Activated CD4-positive, CD25-positive, alpha-beta regulatory T cell treated with anti-CD3 and anti-CD28 coated beads, Interleukin-2, amount 50 U/mL, for 24 hours (primary cell): ENCODE measurements around the gene LARP1.

Source experiments
- ATAC-seq, 2 donors: fragments of 150-1000 bp; cut with Tn5 transposase; one replicate each; pipeline ENCODE4 v1.10.0; 2021; ENCODE audit warnings: mild to moderate bottlenecking in 1 of 2, moderate library complexity in 1 of 2

Gene LARP1

DNA sequence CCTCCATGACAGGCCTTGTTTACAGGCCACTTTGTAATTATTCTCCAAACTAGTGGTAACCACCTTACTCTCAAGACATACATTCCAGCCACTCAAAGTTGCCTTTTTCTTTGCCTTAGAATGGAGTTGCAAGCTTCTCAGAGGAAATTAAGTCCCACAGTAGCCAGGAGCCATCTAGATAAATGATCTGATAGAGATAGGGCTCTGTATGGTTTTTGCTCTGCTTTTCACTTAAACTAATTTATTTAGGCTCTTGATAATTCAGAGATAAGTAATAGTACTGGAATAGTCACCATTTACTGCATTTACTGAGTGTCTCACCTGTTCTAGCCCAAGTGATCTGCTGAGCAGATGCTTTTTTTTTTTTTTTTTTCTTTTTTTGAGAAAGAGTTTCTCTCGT is 7.5 kb downstream of the LARP1 start:
- no peak for ATAC-seq

DNA sequence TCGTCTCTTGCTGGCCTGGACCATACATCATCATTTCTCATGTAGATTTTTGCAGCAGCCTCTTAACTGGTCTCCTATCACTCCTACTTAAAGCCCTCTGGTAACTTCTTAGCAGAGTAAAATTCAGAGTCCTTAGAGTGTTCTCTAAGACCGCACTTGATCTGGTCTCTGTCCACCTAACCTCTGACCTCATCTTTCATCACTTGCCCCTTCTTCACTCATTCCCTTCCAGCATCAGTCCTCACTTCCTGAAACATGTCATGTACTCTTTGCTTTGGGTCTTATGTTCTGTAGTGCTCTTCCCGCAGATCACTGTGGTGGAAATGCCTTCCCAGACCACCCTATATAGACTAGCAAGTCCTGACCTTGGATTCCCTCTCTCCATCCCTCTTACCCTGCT is 9.8 kb downstream of the LARP1 start:
- ATAC-seq, result no peak

DNA sequence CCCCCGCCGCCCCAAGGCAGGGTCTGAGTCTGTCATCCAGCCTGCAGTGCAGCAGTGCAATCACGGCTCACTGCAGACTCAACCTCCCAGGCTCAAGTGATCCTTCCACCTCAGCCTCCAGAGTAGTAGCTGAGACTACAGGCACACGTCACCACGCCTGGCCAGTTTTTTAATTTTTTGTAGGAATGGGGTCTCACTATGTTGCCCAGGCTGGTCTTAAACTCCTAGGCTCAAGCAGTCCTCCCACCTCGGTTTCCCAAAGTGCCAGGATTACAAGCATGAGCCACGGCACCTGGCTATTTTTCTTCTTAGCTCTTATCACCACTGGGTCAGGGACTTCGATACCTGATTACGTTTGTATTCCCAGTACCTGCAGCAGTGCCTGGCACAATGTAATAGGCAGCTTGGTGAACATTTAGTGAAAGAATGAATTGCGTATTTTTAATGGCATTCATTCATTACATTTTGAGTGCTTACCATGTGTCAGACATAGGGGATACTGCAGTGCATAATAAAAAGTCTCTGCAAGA is 10.3 kb downstream of the LARP1 start:
- ATAC-seq, result no peak

DNA sequence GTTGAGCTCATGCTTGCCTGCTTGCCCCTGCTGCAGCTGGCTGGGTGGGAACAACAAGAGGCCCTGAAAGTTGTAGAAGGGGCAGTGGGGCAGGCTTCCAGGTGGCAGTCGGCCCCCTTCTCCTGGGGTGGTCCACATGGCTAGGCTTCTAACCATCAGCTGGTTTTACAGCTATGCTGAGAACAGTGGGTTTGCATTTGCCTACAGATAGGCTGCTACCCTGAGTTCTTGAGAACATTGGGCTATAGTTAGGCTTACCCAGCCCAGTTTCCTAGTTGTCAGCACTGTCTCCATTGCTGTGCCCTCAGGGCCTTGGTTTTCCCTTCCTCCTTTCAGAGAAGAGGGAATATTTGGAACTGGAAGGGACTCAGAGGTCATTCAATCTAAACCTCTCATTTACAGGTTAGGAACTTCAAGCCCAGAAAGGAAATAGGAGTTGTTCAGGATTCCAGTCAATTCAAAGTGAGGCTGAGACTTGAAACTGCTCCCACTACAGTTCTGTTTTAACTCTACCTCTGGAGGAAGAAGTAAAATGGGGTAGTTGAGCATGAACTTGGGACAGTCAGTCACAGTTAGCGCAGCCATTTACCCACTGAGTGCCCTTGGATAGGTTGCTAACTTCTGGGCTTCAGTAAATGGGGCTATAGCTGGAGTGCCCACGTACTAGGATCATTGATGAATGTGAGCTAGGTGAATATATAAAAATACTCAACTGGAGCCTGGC is 11.5 kb downstream of the LARP1 start:
- no peak for ATAC-seq

DNA sequence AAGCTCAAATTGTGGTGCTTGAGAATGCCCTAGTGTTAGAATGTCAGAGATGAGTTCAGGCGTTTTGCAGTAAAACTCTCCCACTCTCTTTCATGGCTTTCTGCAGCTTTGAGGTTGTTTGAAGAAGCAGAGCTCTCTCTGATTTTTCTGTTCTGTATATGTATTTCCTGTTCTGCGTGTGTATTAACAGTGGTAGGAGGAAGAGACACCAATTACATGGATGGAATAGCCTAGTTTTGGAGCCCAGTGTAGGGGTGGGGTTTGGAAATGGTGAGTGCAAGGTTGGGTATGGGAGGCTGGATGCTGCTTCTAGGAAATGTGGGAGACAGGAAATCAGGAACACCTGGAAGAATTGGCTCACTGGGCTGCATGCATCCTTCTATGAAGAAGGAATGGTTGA is 12.4 kb downstream of the LARP1 start:
- ATAC-seq, result no peak

DNA sequence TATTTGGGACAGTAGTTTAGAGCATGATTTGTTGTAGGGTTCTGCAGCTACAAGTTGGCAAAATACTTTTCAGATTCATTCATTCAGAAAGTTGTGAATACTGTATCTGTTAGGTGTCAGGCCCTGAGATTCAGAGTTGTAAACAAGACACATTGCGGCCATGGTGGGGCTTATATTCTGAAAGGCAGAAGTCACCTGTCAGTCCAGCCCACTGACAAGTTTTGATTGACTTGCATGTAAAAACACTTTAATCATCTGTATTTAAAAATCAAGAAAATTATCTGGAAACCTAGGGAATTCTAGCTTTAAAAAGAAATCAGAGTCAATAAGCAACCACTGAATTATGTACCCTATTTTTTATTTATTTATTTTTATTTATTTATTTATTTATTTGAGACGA is 13.0 kb downstream of the LARP1 start:
- no peak for ATAC-seq

DNA sequence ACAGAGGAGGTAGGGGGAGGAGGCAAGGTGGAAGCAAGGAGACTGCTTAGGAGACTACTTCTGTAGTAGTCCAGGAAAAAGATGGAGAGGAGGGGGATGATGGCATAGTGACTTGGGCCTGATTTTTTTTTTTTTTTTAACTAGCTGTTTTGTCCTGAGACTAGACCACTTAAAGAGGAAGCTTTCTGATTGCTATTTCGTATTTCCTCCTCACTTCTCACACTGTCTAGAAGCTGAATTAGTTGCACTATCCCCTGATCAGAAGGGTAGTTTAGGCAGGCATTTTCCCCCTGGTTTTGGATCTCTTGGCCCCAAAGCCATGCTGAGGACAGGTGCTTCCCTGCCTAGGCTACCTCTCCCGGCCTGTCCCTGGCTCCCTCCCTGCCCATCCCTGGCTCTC is 14.9 kb downstream of the LARP1 start:
- ATAC-seq, result no peak

DNA sequence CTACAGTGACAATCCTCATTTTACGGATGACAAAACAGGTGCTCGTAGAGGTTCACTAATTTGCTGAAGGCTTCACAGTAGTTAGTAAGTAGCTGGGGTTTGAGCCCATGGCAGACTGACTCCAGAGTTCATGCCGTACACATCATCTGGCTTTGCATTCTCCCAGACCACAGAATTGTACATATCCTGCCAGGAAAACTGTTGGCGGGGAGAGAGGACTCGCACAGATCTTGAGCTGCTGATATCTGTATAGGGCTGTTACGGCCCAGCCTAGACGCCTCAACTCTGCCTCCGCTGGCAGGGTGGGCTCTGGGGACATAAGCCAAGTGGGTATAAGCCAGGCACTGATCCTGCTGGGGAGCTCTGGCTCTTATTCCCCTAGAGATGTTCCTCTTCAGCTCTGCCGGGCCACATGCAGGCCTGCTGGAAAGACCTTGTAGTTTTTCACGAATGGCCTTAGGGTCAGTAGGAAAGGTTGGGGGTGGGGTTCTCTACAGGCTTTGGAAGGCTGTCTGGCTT is 16.3 kb downstream of the LARP1 start:
- ATAC-seq, result no peak

DNA sequence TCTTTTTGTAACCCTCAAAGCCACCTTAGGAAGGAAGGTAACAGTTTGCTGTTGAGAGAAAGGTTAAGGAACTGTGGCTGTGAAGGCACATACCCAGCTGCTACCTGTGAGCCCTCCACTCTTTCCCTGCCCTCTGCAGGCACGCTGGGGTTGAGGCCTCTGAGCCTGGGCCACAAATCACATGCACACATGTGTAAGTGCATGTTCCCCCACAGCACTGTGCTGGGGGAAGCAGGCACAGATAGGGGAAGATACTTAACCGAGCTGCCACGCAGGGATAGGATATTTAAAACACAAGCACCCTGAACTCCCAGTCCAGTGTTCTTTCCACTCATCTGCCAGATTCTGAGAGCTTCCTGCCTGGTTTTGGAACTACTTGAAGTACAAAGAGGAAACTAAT is 18.1 kb downstream of the LARP1 start:
- ATAC-seq, result no peak

DNA sequence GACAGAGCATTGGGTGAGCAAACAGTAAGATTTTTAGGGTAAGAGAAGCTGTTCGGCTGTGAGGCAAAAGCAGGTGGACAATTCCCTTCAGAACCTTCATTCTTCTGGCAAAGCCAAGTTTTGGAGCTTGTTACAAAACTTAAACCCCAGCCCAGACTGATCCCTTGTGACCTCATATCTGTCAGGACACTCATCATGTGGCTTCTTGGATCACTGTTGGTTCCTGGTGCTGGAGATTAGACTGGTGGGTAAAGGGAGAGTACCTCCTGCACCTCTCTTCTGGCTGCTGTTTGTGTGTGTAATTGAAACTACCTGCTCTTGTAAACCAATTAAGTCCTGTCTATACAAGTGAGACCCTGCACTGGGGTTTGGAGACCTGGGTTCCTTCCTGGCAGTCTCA is 21.0 kb downstream of the LARP1 start:
- peak in 1 of 2 donors; percentile 28 for ATAC-seq

DNA sequence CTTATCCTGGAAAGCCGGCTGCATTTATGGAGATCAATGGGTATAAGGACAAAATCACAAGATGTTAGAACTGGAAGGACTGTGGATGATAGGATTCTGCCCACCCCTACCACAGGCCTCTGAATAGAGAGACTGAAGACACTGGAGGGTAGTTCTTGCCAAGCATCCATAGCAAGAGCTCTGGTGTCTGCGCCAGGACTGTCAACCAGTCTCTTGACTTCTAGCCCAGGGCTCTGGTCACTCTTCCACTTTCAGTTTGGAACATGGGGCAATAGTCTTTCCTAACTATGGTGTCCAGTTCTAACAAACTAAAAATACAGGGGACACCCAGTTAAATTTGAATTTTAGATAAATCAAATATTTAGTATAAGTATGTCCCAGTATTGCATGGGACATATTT is 23.4 kb downstream of the LARP1 start:
- ATAC-seq, result no peak

DNA sequence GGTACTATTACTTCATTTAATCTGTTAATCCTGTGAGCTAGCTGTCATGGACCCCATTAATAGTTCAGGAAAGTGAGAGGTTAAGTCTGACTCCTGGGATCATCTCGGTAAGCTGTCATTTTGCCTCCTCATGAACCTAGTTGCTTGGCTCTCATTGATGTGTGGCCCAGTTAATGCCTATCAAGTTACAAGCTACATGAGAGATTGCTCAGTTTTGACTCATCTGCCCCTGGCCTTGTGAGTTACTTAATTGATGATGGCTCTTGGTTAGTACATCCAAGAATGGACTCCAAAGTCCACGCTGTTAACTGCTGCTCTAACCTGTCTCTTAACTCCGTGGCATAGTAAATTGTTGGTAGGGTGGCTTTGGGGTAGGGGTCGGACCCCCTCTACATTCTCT is 23.9 kb downstream of the LARP1 start:
- ATAC-seq, result peak in 1 of 2 donors; percentile 47

DNA sequence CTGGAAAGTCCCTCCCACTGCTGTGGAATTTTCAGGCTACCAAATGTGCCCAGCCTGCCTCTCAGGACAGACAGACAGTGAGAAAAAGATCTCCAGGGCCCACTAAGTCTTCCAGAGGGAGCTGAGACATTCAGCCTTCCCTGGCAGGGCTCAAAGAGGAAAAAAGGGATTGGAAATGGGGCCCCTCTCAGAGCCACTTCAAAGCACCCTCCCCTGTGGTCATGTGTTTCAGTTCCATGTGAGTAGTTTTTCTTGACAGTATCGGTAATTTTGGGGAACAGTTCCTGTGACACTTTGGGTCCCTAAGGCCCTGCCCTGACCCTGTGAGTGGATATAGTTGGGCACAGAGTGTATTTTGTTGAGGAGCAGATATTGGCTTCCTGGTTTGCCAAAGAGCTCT is 25.0 kb downstream of the LARP1 start:
- no peak for ATAC-seq

DNA sequence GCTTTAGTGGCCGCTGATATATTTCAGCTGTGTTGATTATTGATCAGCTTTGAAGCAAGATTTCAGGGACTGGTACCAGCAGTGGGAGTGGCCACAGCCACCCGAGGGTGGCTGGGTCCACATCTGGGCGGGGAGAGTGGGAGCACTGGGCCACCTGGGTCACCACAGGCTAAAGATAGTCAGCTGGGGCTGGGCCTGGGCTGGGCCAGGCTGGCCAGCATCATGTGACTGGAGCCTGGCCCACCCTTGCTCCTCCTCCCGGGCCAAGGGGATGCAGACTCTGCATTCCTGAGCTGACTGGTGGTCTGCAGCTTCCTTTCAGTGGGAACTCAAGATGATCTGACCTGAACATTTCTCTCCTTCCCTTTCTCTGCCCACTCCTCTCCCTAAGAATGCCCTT is 27.1 kb downstream of the LARP1 start:
- no peak for ATAC-seq

DNA sequence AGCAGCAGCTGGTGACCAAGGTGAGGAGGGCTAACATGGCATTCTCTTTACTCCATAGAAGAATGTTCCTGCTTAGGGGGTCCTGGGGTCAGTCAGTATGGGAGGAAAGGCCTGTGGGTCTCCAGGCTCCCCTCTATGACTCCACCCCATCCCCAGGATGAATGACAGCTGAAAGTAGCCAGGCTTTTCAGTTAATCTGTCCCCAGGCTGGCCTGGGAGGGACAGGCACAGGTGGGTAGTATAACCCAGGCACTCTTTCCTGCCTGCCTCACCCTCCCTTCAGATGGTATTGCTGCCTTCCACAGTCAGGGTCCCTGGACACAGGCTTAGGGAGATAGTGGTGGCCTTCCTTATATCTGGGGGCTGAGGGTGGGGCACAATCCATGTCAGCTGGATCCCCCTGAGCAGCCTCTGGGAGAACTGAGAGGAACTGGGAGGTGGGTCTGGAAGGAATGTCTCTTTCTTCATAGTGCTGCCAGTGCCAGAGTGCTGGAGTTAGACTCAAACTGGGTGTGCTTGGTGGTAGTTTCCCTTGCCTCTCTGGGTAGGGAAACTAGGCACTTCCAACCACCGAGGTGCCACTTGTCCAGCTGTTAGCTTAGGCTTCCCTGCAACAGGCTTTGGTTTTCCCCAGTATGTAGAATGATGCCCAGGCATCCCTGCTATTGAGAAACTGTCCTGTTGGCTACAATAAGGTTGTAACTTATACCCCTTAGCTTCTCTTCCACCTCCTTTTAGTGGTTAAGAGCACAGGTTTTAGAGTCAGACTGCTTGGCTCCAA is 27.8 kb downstream of the LARP1 start:
- ATAC-seq, result no peak

DNA sequence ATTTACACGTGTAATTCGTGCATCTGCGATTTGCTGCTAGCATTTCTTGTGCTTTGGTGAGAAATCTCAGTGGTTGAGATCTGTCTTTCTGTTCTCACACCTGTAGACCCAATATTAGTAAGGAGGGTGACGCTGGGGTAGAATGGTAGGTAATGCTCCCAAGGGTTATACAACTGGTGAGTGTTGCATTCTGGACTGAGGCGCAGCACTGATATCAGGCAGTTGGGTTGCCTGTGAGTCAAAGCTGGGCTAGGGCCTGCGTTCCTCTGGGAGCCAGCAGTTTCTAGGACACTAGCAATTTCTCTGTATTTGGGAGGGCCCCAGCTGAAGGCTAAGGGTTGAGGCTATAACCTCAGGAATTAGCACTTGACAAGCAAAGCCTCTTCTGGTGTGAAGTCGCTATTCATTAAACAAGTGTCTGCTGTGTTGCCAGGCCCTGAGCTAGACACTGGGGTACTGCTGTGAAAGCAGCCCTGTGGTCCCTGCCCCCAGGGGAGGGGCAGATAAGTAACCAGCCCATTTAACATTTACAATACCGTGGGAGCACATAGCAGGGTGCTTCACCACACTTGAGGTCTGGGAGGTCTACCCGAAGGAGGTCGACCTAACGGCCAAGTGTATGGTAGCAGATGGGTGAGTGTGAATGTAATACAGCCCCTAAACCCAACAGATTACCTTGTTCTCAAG is 28.7 kb downstream of the LARP1 start:
- peak; percentile 11 to 27 for ATAC-seq

DNA sequence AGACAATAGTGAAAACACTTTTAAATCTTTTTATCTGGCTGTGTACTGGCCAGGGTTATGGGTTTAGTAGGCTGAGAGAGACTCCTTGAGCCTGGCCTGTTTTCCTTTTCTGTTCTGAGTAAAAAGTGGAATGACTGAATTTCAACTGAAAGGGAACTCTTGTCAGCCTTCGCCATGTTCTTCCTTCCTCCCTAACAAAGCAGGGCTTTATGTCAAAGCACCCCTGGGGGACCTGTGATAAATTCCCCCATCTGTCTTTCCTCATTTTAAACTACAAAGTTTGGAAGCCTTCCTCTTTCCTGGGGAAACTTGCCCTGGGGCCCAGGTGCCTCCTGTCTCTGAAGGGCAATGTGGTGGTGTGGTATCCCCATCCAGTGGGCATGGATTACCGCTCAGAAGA is 29.7 kb downstream of the LARP1 start:
- ATAC-seq, result no peak

DNA sequence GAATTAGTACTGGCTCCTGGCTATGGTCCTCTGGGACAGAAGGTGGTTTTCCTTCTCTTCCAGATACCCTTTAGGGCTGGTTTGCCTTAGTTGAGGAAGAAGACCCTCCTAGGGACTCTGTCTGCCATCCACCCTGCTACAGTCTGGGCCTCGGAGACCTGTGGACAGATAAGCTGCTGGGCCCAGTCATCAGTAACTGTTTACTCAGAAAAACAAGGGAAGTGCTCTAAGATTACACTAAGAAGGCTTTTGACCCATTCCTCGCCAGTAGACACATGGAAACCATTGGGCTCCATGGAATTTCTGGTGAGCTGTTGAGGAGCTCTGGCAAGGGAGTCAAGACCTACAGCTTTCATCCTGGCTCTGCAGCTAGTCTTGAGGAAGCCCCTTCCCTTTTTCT is 31.2 kb downstream of the LARP1 start:
- no peak for ATAC-seq

DNA sequence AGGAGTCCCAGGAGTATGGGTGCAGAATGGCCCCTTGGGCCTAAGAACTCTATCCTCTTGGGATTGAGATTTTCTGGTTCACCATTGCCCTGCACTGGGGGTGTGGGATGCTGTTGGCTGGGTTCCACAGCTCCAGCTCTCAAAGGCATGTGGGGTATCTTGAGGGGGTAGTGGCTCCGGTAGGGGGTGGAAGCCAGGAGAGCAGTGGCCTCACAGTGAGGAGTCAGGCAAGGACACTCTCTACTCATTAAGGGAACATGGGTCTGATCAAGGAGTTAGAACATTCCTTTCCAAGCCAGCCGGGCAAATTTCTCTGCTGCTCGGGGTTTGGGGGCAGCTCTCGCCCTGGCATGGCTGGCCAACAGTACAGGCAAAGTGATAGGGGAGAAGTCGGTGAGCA is 33.0 kb downstream of the LARP1 start:
- ATAC-seq, result no peak

DNA sequence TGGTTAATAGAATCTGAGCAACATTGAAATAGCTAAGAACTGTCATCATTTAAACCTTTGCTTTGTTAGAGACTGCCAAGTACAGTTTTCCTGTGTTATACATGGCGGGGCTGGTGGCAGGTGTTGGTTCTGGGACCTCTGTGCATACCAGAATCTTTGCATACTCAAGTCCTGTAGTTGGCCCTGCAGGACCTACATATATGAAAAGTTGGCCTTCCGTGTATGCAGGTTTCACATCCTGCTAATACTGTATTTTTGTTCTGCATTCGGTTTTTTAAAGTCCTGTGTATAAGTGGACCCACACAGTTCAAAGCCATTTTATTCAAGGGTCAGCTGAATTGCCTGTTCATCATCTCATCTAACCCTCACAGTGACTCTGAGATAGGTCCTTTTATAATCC is 36.4 kb downstream of the LARP1 start:
- ATAC-seq, result no peak

DNA sequence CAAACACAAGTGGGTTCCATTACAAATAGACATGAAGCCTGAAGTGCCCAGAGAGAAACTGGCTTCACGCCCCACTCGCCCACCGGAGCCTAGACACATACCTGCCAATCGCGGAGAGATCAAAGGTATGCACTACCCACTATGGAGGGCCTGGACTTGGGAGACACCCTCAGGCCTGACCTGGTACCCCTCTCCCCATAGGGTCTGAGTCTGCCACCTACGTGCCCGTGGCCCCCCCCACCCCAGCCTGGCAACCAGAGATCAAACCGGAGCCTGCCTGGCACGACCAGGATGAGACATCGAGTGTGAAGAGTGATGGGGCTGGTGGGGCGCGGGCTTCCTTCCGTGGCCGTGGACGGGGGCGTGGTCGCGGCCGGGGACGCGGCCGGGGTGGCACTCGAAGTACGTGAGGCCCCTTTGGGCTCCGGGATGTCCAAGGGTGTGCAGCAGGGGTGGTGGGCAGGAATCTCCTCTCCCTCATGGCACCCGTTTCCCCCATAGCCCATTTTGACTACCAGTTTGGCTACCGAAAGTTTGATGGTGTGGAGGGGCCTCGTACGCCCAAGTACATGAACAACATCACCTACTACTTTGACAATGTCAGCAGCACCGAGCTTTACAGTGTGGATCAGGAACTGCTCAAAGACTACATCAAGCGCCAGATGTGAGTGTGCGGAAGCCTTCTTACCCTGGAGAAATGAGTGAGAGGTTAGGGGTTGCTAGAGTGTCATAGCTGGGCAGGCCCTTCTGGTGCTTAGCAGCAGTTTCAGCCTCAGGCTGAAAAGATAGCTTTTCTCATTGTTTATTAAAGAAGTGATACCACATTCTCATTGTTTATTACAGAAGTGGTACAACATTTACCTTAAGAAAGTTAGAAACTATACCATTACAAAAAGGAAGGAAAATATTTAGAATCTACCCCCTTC is 38.7 kb downstream of the LARP1 start:
- no peak for ATAC-seq

DNA sequence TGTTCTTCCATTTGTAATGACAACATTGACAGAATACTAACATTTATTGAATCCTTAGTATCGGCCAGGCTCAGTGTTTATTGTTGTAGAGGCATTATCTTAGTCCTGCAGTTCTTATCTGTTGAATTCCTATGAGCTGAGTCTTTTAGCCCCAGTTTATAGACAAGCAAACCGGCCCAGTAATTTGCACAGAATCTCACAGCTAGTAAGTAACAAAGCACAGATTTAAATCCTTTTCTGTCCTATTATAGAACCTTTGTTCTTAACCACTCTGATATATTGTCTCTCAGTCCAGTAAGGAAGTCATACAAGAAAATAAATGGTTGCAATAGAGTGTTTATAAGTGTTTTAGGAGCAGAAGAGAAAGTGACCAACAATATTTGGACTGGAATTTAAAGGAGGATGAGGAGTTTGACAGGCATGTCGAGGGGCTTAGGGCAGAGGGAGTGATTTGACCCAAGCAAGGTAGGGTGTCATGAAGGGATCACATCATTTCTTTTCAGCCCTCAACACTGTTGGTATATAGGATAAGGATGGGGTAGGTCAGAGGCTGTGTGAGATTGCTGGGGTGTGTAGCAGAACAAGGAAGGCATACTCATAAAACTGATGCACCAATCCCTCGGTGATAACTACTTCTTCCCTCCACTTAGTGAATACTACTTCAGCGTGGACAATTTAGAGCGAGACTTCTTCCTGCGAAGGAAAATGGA is 39.5 kb downstream of the LARP1 start:
- no peak for ATAC-seq
